Activated T-cell treated with anti-CD3 and anti-CD28 coated beads, Interleukin-2, amount 50 U/mL, for 4 hours (primary cell): ENCODE results near the gene ORM2. TPM values are rescaled to one million over a fixed set of nuclear protein-coding genes. Genes with fewer than 3 reads are reported as not detected.
"Not testable (repeated sequence)": the region's sequence is repeated elsewhere in the genome, so short reads cannot be mapped to it uniquely, and the experiment has no call there.

ENCODE experiments used
- ATAC-seq, 2 donors: fragments of 200-7000 bp; cut with Tn5 transposase; one replicate each; pipeline ENCODE4 v1.10.0; 2021
- DNase-seq: peaks from one replicate; pipeline ENCODE4 v3.0.0-alpha.2; 2020
- H3K27me3 Mint-ChIP-seq: one replicate; pipeline ENCODE4 v1.8.0; 2021; ENCODE audit warnings: low read depth, mixed read lengths
- H3K36me3 Mint-ChIP-seq: one replicate; pipeline ENCODE4 v1.8.0; 2022; ENCODE audit warnings: mixed read lengths; ENCODE audit not compliant: insufficient read depth
- H3K4me1 Mint-ChIP-seq: one replicate; pipeline ENCODE4 v1.8.0; 2021; ENCODE audit warnings: low read depth, mixed read lengths
- H3K4me3 Mint-ChIP-seq: one replicate; pipeline ENCODE4 v1.8.0; 2021; ENCODE audit warnings: mild to moderate bottlenecking, moderate library complexity, mixed read lengths
- H3K9me3 Mint-ChIP-seq: one replicate; pipeline ENCODE4 v1.8.0; 2021; ENCODE audit warnings: mixed read lengths
- total RNA-seq, 3 donors: library from RNA; stranded (reverse); gene quantifications; one replicate each; pipeline ENCODE4 v1.2.1, GENCODE V29; 2021

Gene ORM2
- total RNA-seq, 3 donors from 2014 or later, result 0.84 to 1.0 TPM; not detected in 1

GRCh38 chr9:114314881-114315722 lies 14.6 kb upstream of the ORM2 start:
- Mint-ChIP-seq H3K4me1 (no peaks in the 10 kb centered on the region), H3K9me3 (no peaks in the 10 kb centered on the region), H3K27me3 (peaks cover 4% of the 10 kb centered on the region), H3K4me3 (no peak overlapping the region), H3K36me3 (no peaks in the 10 kb centered on the region)
- no peak for DNase-seq
- ATAC-seq, result no peak

- ATAC-seq (no peak), DNase-seq (no peak)
- Mint-ChIP-seq H3K9me3 (no peaks in the 10 kb centered on the region), H3K4me1 (no peaks in the 10 kb centered on the region), H3K27me3 (peaks cover 6% of the 10 kb centered on the region), H3K4me3 (no peak overlapping the region), H3K36me3 (no peaks in the 10 kb centered on the region)
Measured at GRCh38 chr9:114315723-114316363, 13.8 kb upstream of the ORM2 start.

- ATAC-seq, result no peak
- no peaks in the 10 kb centered on the region for H3K36me3 Mint-ChIP-seq
- no peaks in the 10 kb centered on the region for H3K4me1 Mint-ChIP-seq
- H3K9me3 Mint-ChIP-seq, result no peaks in the 10 kb centered on the region
- no peak overlapping the region for H3K4me3 Mint-ChIP-seq
- H3K27me3 Mint-ChIP-seq, result peaks cover 9% of the 10 kb centered on the region
- DNase-seq, result no peak
Measured at GRCh38 chr9:114316605-114317230, 13.0 kb upstream of the ORM2 start.

- ATAC-seq (no peak), DNase-seq (no peak)
- Mint-ChIP-seq H3K9me3 (no peaks in the 10 kb centered on the region), H3K36me3 (no peaks in the 10 kb centered on the region), H3K4me3 (no peak overlapping the region), H3K27me3 (peaks cover 14% of the 10 kb centered on the region), H3K4me1 (peaks cover 1% of the 10 kb centered on the region)
Measured at GRCh38 chr9:114317665-114318357, 11.9 kb upstream of the ORM2 start.

- ATAC-seq (no peak), DNase-seq (no peak)
- H3K4me3 Mint-ChIP-seq, result no peak overlapping the region
- H3K27me3 Mint-ChIP-seq, result peaks cover 14% of the 10 kb centered on the region
- no peaks in the 10 kb centered on the region for H3K9me3 Mint-ChIP-seq
- H3K36me3 Mint-ChIP-seq, result no peaks in the 10 kb centered on the region
- H3K4me1 Mint-ChIP-seq, result peaks cover 1% of the 10 kb centered on the region
Measured at GRCh38 chr9:114318416-114318815, 11.3 kb upstream of the ORM2 start.

- H3K27me3 Mint-ChIP-seq, result peaks cover 14% of the 10 kb centered on the region
- no peaks in the 10 kb centered on the region for H3K36me3 Mint-ChIP-seq
- H3K4me3 Mint-ChIP-seq, result no peak overlapping the region
- H3K4me1 Mint-ChIP-seq, result peaks cover 1% of the 10 kb centered on the region
- ATAC-seq, result no peak
- DNase-seq, result no peak
- no peaks in the 10 kb centered on the region for H3K9me3 Mint-ChIP-seq
Measured at GRCh38 chr9:114319147-114319546, 10.5 kb upstream of the ORM2 start.

- not testable (repeated sequence) for H3K36me3 Mint-ChIP-seq, H3K4me3 Mint-ChIP-seq, H3K4me1 Mint-ChIP-seq, DNase-seq, H3K9me3 Mint-ChIP-seq, ATAC-seq
- peaks cover 14% of the 10 kb centered on the region for H3K27me3 Mint-ChIP-seq
Measured at GRCh38 chr9:114320710-114321109, 9.0 kb upstream of the ORM2 start.

- Mint-ChIP-seq H3K36me3 (no peaks in the 10 kb centered on the region), H3K9me3 (no peaks in the 10 kb centered on the region), H3K27me3 (peaks cover 14% of the 10 kb centered on the region), H3K4me3 (no peak overlapping the region), H3K4me1 (peaks cover 1% of the 10 kb centered on the region)
- DNase-seq, result no peak
- peak; percentile 53 to 66 for ATAC-seq
Measured at GRCh38 chr9:114321759-114322158, 7.9 kb upstream of the ORM2 start.

GRCh38 chr9:114322160-114322818 lies 7.4 kb upstream of the ORM2 start:
- not testable (repeated sequence) for H3K4me1 Mint-ChIP-seq, H3K9me3 Mint-ChIP-seq, ATAC-seq, H3K4me3 Mint-ChIP-seq, H3K36me3 Mint-ChIP-seq, DNase-seq
- H3K27me3 Mint-ChIP-seq, result peaks cover 14% of the 10 kb centered on the region

GRCh38 chr9:114322831-114323531 lies 6.7 kb upstream of the ORM2 start, which contains the start of gene ORM1:
Gene ORM1 (plus strand): TSS chr9:114323098. CDS start chr9:114323134, 36 bp downstream.
- not testable (repeated sequence) for ATAC-seq, H3K4me1 Mint-ChIP-seq, H3K4me3 Mint-ChIP-seq, H3K36me3 Mint-ChIP-seq, H3K9me3 Mint-ChIP-seq, DNase-seq
- H3K27me3 Mint-ChIP-seq, result peaks cover 14% of the 10 kb centered on the region

GRCh38 chr9:114323849-114324248 lies 5.8 kb upstream of the ORM2 start:
- not testable (repeated sequence) for H3K4me1 Mint-ChIP-seq, H3K4me3 Mint-ChIP-seq, H3K36me3 Mint-ChIP-seq, ATAC-seq, H3K9me3 Mint-ChIP-seq, DNase-seq
- peaks cover 14% of the 10 kb centered on the region for H3K27me3 Mint-ChIP-seq

GRCh38 chr9:114324492-114324891 lies 5.2 kb upstream of the ORM2 start:
- Mint-ChIP-seq H3K4me3 (no peak overlapping the region), H3K36me3 (no peaks in the 10 kb centered on the region), H3K4me1 (peaks cover 1% of the 10 kb centered on the region), H3K27me3 (peaks cover 10% of the 10 kb centered on the region), H3K9me3 (no peaks in the 10 kb centered on the region)
- DNase-seq, result no peak
- no peak for ATAC-seq

- not testable (repeated sequence) for H3K36me3 Mint-ChIP-seq, ATAC-seq, H3K4me1 Mint-ChIP-seq, DNase-seq, H3K4me3 Mint-ChIP-seq, H3K9me3 Mint-ChIP-seq
- H3K27me3 Mint-ChIP-seq, result peaks cover 10% of the 10 kb centered on the region
Measured at GRCh38 chr9:114324965-114325364, 4.7 kb upstream of the ORM2 start.
